ENCODE results near the gene AFG1L. TPM values are rescaled to one million over a fixed set of nuclear protein-coding genes. Genes with fewer than 3 reads are reported as not detected.
"Not testable (repeated sequence)": the region's sequence is repeated elsewhere in the genome, so short reads cannot be mapped to it uniquely, and the experiment has no call there.

The AFG1L gene
- total RNA-seq, 2 experiments from 2014 or later = 5.7 to 5.9 TPM

DNA sequence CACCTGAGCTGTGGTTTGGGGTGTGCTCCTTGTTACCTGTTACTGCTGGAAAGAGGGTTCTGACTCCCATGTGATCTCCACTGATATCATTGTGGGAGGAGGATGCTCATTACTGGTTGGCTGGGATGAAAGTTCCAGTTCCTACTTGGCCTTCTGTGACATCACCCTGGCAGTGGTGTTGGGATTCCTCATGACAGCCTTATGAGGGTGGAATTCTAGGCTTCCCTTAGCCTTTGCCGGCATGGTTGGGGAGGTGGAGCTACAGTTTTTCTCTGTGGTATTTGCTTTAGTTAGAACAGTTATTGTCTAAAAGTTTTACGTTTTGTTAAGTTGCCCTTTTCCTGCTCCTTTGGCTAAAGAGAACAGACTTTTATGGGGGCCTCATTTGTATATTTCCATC is 112.1 kb downstream of the AFG1L start:
- POLR2A ChIA-PET = no interaction called here
- no peak for DNase-seq
- H3K27ac Mint-ChIP-seq = no peak overlapping the region
- H3K36me3 Mint-ChIP-seq (ENCODE audit: low read depth) = peaks cover 6% of the 10 kb centered on the region
- H3K4me1 Mint-ChIP-seq = no peaks in the 10 kb centered on the region
- H3K27me3 Mint-ChIP-seq = peaks cover 2% of the 10 kb centered on the region
- CTCF ChIA-PET = interaction anchor here (1.1 kb wide), 1 partner anchor 968 kb away, joined by 4 read pairs; no protein-coding TSS in a partner anchor
- H3K4me3 Mint-ChIP-seq = no peak overlapping the region
- H3K9me3 Mint-ChIP-seq = peaks cover 8% of the 10 kb centered on the region

DNA sequence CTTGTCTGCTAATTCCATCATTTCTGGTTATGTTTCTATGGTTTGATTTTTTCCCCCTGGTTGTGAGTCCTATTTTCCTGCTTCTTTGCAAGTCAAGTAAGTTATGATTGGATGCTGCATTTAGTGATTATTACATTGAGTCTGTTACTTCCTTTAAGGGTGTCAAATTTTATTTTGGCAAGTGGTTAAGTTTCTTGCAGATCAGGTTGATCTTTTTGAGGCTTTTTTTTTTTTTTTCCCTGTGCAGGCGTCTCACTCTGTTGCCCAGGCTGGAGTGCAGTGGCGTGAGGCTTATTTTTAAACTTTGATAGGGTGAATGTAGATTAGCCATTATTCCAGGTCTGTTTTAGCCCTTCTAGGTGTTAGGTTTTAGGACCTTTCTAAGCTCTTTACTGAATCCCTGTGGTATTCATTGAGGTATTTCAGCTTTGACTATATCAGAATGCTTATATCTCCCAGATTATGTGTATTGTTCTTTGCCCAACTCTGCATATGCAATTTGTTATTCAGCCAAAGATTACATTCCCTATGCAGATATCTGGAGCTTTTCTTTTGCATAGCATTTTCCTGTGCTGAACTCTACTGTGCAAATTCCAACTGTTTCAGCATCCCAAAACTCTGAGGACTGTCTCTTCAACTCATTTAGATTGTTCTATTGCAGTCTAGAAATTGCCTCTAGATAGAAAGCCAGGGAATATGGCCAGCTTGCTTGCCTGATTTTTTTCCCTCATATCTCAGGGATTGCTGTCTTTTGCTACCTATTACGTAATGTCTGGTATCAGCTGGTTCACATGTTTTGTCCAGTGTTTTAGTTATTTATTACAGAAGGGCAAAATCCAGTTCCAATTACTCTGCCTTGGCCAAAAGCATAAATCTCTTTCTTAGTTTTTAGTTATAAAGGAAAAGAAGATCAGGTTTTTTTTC is 113.3 kb downstream of the AFG1L start:
- Mint-ChIP-seq H3K4me3 (no peak overlapping the region), H3K36me3 (ENCODE audit: low read depth) (peaks cover 9% of the 10 kb centered on the region), H3K27me3 (peaks cover 6% of the 10 kb centered on the region), H3K9me3 (peaks cover 12% of the 10 kb centered on the region), H3K4me1 (no peaks in the 10 kb centered on the region), H3K27ac (no peak overlapping the region)
- DNase-seq = no peak
- CTCF ChIA-PET = interaction anchor here (0.6 to 0.7 kb wide), 2 partner anchors 12 to 803 kb away, joined by 5 to 6 read pairs; no protein-coding TSS in a partner anchor
- POLR2A ChIA-PET = no interaction called here

DNA sequence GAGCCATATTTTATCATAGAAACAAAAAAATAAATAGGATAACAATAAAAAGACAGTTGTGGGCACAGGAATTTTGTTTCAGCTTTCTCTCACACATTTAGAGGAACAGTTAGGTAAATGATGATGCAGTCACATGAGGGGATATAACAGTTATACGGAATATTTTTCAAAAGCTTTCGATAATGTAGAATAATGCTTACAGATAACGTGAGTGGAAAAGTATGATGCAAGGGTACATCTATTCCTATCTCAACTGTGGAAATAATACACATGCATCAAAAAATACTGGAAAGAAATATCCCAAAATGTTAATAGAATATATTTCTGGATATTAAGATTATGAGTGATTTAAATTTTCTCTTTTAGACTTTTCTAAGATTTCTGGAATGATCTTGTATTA is 114.0 kb downstream of the AFG1L start:
- no peak for DNase-seq
- Mint-ChIP-seq H3K4me3 (no peak overlapping the region), H3K27ac (no peak overlapping the region), H3K36me3 (ENCODE audit: low read depth) (peaks cover 9% of the 10 kb centered on the region), H3K4me1 (no peaks in the 10 kb centered on the region), H3K27me3 (peaks cover 12% of the 10 kb centered on the region), H3K9me3 (peaks cover 19% of the 10 kb centered on the region)
- POLR2A ChIA-PET = no interaction called here
- CTCF ChIA-PET = no interaction called here

DNA sequence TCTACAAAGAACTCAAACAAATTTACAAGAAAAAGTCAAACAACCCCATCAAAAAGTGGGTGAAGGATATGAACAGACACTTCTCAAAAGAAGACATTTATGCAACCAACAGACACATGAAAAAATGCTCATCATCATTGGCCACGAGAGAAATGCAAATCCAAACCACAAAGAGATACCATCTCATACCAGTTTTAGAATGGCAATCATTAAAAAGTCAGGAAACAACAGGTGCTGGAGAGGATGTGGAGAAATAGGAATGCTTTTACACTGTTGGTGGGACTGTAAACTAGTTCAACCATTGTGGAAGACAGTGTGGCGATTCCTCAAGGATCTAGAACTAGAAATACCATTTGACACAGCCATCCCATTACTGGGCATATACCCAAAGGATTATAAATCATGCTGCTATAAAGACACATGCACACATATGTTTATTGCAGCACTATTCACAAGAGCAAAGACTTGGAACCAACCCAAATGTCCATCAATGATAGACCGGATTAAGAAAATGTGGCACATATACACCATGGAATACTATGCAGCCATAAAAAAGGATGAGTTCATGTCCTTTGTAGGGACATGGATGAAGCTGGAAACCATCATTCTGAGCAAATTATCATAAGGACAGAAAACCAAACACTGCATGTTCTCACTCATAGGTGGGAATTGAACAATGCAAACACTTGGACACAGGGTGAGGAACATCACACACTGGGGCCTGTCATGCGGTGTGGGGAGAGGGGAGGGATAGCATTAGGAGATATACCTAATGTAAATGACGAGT is 121.4 kb downstream of the AFG1L start:
- H3K4me3 Mint-ChIP-seq; H3K36me3 Mint-ChIP-seq (ENCODE audit: low read depth); POLR2A ChIA-PET; H3K27ac Mint-ChIP-seq; CTCF ChIA-PET; DNase-seq; H3K4me1 Mint-ChIP-seq: not testable (repeated sequence)
- peaks cover 20% of the 10 kb centered on the region for H3K9me3 Mint-ChIP-seq
- H3K27me3 Mint-ChIP-seq = peaks cover 19% of the 10 kb centered on the region

DNA sequence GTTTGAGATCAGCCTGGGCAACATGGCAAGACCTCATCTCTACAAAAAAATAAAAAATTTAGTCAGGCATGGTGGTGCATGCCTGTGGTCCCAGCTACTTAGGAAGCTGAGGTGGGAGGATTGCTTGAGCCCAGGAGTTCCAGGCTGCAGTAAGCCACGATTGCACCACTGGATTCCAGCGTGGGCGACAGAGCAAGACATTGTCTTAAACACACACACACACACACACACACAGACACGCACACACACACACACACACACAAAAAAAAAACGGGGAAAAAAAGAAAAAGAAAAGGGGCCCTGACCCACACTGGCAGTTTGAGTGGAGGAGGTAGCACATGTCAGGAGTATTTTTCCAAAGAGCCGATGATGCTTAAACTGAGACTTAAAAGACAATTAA is 122.2 kb downstream of the AFG1L start:
- CTCF ChIA-PET = no interaction called here
- Mint-ChIP-seq H3K27me3 (peaks cover 16% of the 10 kb centered on the region), H3K27ac (no peak overlapping the region), H3K4me1 (no peaks in the 10 kb centered on the region), H3K36me3 (ENCODE audit: low read depth) (peaks cover 3% of the 10 kb centered on the region), H3K4me3 (no peak overlapping the region), H3K9me3 (peaks cover 18% of the 10 kb centered on the region)
- no peak for DNase-seq
- POLR2A ChIA-PET = no interaction called here

DNA sequence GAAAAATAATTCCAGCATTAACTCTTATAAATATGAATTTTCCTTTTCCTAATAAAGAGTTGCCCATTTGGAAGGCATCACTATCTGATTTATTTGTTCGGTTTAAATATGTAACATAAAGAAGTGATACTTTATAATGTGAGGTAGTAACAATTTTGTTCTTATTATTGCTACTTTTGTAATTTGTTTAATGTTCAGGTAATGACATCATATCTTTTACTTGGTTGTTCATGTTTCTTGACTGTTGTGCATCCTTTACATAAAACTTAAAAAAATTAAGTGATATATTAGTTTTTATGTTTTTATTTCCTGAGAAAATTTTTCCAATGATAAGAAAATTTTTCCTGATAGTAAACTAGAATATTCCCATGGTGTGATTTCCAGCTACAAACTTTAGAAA is 124.6 kb downstream of the AFG1L start:
- ChIA-PET CTCF (no interaction called here), POLR2A (interaction anchor here (0.6 kb wide), 1 partner anchor 1380 kb away, joined by 3 read pairs; no protein-coding TSS in a partner anchor)
- H3K36me3 Mint-ChIP-seq (ENCODE audit: low read depth) = no peaks in the 10 kb centered on the region
- H3K4me3 Mint-ChIP-seq = no peak overlapping the region
- peaks cover 2% of the 10 kb centered on the region for H3K27me3 Mint-ChIP-seq
- peaks cover 2% of the 10 kb centered on the region for H3K9me3 Mint-ChIP-seq
- H3K4me1 Mint-ChIP-seq = no peaks in the 10 kb centered on the region
- H3K27ac Mint-ChIP-seq = no peak overlapping the region
- DNase-seq = no peak

DNA sequence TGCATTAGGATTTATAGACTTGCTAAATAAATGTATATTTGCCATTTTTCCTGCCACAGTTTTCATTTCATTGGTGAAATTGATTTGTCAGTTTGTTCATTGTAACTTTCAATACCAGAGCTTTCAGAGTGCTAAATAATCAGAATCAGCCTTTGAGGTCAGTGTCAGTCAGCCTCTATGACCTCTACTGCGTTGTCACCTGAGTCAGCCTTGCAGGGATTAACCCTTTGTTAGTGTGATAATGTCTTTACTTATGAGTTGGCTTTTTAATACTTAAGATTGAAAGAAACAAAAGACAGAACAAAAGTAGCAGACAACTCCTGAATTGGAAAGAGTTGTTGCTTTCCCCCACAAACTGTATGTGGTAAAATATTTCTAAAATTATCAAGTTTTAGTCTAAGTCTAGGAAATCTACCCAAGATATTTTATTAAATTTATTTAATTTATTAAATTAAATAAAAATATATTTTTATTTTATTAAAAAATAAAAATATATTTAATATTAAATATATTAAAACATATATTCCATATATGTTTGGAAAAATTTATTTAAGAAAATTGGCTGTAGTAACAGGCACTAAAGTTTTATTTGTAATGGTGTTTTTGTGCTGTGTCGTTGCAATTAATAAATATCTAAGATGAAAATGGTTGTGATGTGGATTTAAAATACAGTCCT is 125.2 kb downstream of the AFG1L start:
- H3K4me1 Mint-ChIP-seq = no peaks in the 10 kb centered on the region
- H3K27me3 Mint-ChIP-seq = peaks cover 2% of the 10 kb centered on the region
- peaks cover 2% of the 10 kb centered on the region for H3K9me3 Mint-ChIP-seq
- CTCF ChIA-PET = no interaction called here
- DNase-seq = no peak
- POLR2A ChIA-PET = interaction anchor here (0.7 kb wide), 1 partner anchor 479 kb away, joined by 5 read pairs; no protein-coding TSS in a partner anchor
- H3K36me3 Mint-ChIP-seq (ENCODE audit: low read depth) = no peaks in the 10 kb centered on the region
- no peak overlapping the region for H3K27ac Mint-ChIP-seq
- no peak overlapping the region for H3K4me3 Mint-ChIP-seq

DNA sequence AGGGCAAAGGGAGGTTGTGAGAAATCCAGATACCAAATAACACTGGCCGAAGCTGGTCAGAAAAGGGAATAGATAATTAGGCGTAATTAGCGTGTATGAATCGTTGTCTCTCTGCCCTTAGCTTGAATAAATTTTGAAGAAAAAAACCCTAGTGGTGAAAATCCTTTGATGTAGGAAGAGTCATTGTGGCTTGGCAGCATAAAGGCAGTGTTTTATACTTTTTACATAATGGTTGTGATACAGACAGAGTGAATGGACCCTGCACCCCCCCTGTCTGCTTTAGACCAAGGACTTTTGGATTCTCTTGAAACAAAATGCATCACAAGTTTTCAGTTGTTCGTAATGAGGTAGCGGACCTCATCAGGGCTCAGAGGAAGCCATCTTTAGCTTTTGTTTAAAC is 126.5 kb downstream of the AFG1L start:
- H3K4me3 Mint-ChIP-seq = no peak overlapping the region
- POLR2A ChIA-PET = no interaction called here
- CTCF ChIA-PET = interaction anchor here (0.6 to 1.3 kb wide), 2 partner anchors 42 to 706 kb away, joined by 3 to 4 read pairs; no protein-coding TSS in a partner anchor
- no peaks in the 10 kb centered on the region for H3K4me1 Mint-ChIP-seq
- DNase-seq = no peak
- no peak overlapping the region for H3K27ac Mint-ChIP-seq
- H3K27me3 Mint-ChIP-seq = no peaks in the 10 kb centered on the region
- H3K9me3 Mint-ChIP-seq = no peaks in the 10 kb centered on the region
- no peaks in the 10 kb centered on the region for H3K36me3 Mint-ChIP-seq (ENCODE audit: low read depth)

DNA sequence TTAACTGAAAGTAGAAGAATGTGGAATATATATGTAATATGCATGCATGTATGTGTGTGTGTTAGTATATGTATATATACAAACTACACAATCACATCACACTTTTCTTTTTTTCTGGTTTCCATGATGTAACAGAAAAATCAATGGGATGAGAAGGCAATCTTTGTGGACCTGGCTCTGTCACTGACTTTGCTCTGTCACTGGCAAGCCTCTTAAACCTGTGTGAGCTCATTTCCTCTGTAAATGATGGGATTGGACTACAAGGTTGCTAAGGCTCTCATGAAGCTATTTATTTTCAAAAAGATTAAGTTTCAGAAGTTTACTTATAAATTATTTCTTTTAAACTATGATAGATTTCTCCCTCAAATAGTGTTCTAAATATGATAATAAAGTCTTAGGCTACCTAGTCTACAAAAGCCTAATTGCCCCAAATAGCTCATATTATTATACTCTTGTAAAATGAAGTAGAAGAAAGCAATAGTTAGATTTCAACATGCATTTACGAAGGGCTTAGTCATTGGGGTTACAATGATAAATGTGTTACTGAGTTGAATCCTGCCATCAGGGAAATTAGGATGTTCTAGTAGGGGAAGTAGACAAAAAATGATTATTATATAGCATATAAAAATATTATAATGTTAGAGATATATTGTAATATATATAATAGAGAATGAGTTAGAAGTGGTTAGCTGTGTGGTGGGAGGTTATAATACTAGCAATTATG is 129.3 kb downstream of the AFG1L start:
- Mint-ChIP-seq H3K9me3 (peaks cover 4% of the 10 kb centered on the region), H3K36me3 (ENCODE audit: low read depth) (no peaks in the 10 kb centered on the region), H3K27me3 (no peaks in the 10 kb centered on the region), H3K4me3 (no peak overlapping the region), H3K4me1 (no peaks in the 10 kb centered on the region), H3K27ac (no peak overlapping the region)
- DNase-seq = no peak
- POLR2A ChIA-PET = no interaction called here
- CTCF ChIA-PET = no interaction called here

DNA sequence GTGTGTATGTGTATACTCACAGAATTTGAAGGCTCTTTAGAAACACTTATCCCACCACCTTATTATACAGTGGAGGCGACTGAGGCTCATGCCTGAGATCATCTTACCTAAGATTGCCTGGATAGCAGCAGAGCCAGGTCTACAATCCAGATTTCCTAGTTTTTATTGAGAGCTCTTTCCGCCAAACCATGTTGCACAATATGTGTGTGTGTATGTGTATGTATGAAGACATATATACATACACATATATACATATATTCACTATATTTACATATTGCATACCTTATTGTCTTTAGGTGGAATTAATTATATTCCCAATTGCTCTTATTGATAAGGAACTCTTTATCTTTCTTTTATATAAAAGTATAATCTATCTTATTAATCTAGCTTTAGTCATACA is 130.6 kb downstream of the AFG1L start:
- no peak for DNase-seq
- POLR2A ChIA-PET = no interaction called here
- CTCF ChIA-PET = no interaction called here
- Mint-ChIP-seq H3K27ac (no peak overlapping the region), H3K27me3 (no peaks in the 10 kb centered on the region), H3K36me3 (ENCODE audit: low read depth) (no peaks in the 10 kb centered on the region), H3K4me1 (no peaks in the 10 kb centered on the region), H3K9me3 (peaks cover 4% of the 10 kb centered on the region), H3K4me3 (no peak overlapping the region)

DNA sequence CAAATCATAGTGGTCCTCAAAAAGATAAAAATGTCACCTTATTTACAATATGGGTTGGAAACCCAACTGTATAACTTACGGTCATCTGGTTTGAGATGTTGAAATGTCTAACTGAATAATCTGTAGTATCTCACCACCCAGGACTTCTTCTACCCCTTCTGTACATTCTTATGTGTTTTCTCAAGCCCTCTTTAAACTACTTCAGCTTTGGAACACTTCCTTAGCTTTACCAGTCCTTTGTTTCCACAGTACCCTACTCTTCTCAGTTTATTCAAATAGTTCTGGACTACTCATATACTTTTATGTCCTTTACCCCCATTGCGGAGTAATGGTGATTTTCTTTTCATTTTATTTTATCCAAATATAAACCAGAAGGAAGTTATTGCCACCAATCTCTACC is 137.3 kb downstream of the AFG1L start:
- no peak for DNase-seq
- POLR2A ChIA-PET = no interaction called here
- CTCF ChIA-PET = no interaction called here
- Mint-ChIP-seq H3K27ac (no peak overlapping the region), H3K27me3 (peaks cover 12% of the 10 kb centered on the region), H3K4me3 (no peak overlapping the region), H3K36me3 (ENCODE audit: low read depth) (no peaks in the 10 kb centered on the region), H3K4me1 (peaks cover 3% of the 10 kb centered on the region), H3K9me3 (peaks cover 4% of the 10 kb centered on the region)

DNA sequence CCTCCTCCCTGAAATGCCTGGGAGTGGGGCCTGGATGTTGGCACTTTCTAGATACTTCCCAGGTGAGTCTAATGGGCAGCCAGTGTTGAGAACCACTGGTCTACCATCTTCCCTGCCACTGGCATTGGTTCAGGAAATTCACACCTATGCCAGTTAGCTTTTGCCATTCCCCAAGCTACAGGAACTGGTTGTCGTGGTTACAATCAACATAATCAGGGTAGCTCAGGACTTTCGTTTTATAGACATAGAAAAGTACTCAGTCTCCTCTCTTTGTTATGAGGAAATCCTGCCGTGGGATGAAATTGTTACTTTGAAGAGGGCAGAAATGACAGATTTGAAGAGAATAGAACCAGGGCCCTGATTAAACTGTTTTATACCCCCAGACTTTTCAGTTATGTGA is 137.9 kb downstream of the AFG1L start:
- no peaks in the 10 kb centered on the region for H3K36me3 Mint-ChIP-seq (ENCODE audit: low read depth)
- H3K27me3 Mint-ChIP-seq = peaks cover 15% of the 10 kb centered on the region
- no peak overlapping the region for H3K4me3 Mint-ChIP-seq
- ChIA-PET CTCF (no interaction called here), POLR2A (interaction anchor here (0.6 kb wide), 1 partner anchor 212 kb away, joined by 8 read pairs; no protein-coding TSS in a partner anchor)
- no peak for DNase-seq
- H3K27ac Mint-ChIP-seq = no peak overlapping the region
- peaks cover 4% of the 10 kb centered on the region for H3K9me3 Mint-ChIP-seq
- H3K4me1 Mint-ChIP-seq = peaks cover 3% of the 10 kb centered on the region
